H1 (cell line): ENCODE data around the gene DSTN. TPM values are rescaled to one million over a fixed set of nuclear protein-coding genes. Genes with fewer than 3 reads are reported as not detected.

Experiments
- CTCF ChIA-PET: fragments of 300-600 bp; sonication (Branson Sonifier 250); formaldehyde crosslinking; loops from one replicate; lab custom pipeline; 2021; ENCODE audit not compliant: partially characterized antibody; lab: Charles Lee
- POLR2A ChIA-PET: fragments of 300-600 bp; sonication (Branson Sonifier 250); formaldehyde crosslinking; loops from one replicate; lab custom pipeline; 2021; ENCODE audit warnings: inconsistent platforms; ENCODE audit not compliant: partially characterized antibody; lab: Charles Lee
- DNase-seq, 2 experiments: peaks; one replicate each; pipeline versions ENCODE4 v3.0.0 to v3.0.0-alpha.2; 2010 to 2022; ENCODE audit warnings: low spot score in 2 of 2, low read depth in 1 of 2, mixed read lengths in 1 of 2
- FAIRE-seq: peaks from 2 replicates; lab custom pipeline; 2011; peaks lifted over from hg19 to GRCh38; lab: Jason Lieb, UNC
- H2AFZ ChIP-seq: 2 replicates; pipeline ENCODE4 v1.8.1; 2012; ENCODE audit warnings: low read length, inconsistent platforms
- H2AK5ac ChIP-seq: 2 replicates; pipeline ENCODE4 v1.6.1; 2013; ENCODE audit warnings: low read depth, low read length
- H2BK120ac ChIP-seq: replicated peaks from 2 replicates; pipeline ENCODE3; 2013; ENCODE audit warnings: low read depth, low read length, inconsistent platforms
- H2BK12ac ChIP-seq: 2 replicates; pipeline ENCODE4 v1.6.1; 2013; ENCODE audit warnings: low read depth, low read length
- H2BK15ac ChIP-seq: 2 replicates; pipeline ENCODE4 v1.6.1; 2013; ENCODE audit warnings: low read length
- H2BK20ac ChIP-seq: 2 replicates; pipeline ENCODE4 v1.6.1; 2013; ENCODE audit warnings: low read length
- H2BK5ac ChIP-seq: 2 replicates; pipeline ENCODE4 v1.6.1; 2013; ENCODE audit warnings: low read depth, low read length
- H3K14ac ChIP-seq: 2 replicates; pipeline ENCODE4 v1.6.1; 2013; ENCODE audit warnings: inconsistent platforms; ENCODE audit not compliant: insufficient read length
- H3K18ac ChIP-seq: 2 replicates; pipeline ENCODE4 v1.6.1; 2013; ENCODE audit warnings: low read length; ENCODE audit errors: extremely low read depth
- H3K23ac ChIP-seq: 2 replicates; pipeline ENCODE4 v1.6.1; 2013; ENCODE audit warnings: inconsistent platforms; ENCODE audit not compliant: insufficient read length
- H3K23me2 ChIP-seq: 2 replicates; pipeline ENCODE4 v1.6.1; 2013; ENCODE audit warnings: low read depth, low read length
- H3K27ac ChIP-seq: 2 replicates; pipeline ENCODE4 v1.6.1; 2011; ENCODE audit warnings: low read depth, low read length, inconsistent platforms
- H3K27me3 ChIP-seq, 4 experiments: replicated peaks in 1 of 4; 1 replicate in 1 of 4; 2 replicates in 3 of 4; pipeline versions ENCODE4 v1.6.1 to v1.8.1; 2011 to 2013; ENCODE audit warnings: low read length in 3 of 4, mild to moderate bottlenecking in 3 of 4, inconsistent platforms in 2 of 4, mixed read lengths in 2 of 4, moderate library complexity in 1 of 4; ENCODE audit not compliant: control insufficient read depth in 3 of 4, insufficient read depth in 3 of 4; ENCODE audit errors: extremely low read depth in 1 of 4
- H3K36me3 ChIP-seq, 4 experiments: 2 replicates each; pipeline versions ENCODE4 v1.6.1 to v1.8.1; 2011 to 2013; ENCODE audit warnings: mild to moderate bottlenecking in 4 of 4, low read length in 3 of 4, moderate library complexity in 2 of 4, control low read depth in 1 of 4, inconsistent platforms in 1 of 4; ENCODE audit not compliant: insufficient read depth in 4 of 4, control insufficient read depth in 2 of 4
- H3K4ac ChIP-seq: replicated peaks from 2 replicates; pipeline ENCODE3; 2013; ENCODE audit warnings: low read length, low read depth, mixed read lengths, inconsistent platforms; ENCODE audit not compliant: insufficient read length
- H3K4me1 ChIP-seq, 4 experiments: replicated peaks in 1 of 4; 1 replicate in 1 of 4; 2 replicates in 3 of 4; pipeline versions ENCODE4 v1.6.1 to v1.8.1; 2011 to 2013; ENCODE audit warnings: low read length in 3 of 4, inconsistent platforms in 2 of 4, mixed read lengths in 1 of 4; ENCODE audit not compliant: insufficient read depth in 4 of 4, control insufficient read depth in 3 of 4
- H3K4me2 ChIP-seq, 2 experiments: 2 replicates each; pipeline versions ENCODE4 v1.6.1 to v1.8.1; 2011 to 2013; ENCODE audit warnings: low read depth in 2 of 2, low read length in 2 of 2, control low read depth in 1 of 2, inconsistent platforms in 1 of 2, mild to moderate bottlenecking in 1 of 2; ENCODE audit not compliant: insufficient read depth in 1 of 2
- H3K4me3 ChIP-seq, 4 experiments: fragments of 200-600, 300-600 bp in 1 of 4; sonication (generic), shearing (Covaris generic), sonication (Bioruptor Twin) in 1 of 4; 2 replicates each; pipeline versions ENCODE4 v1.5.1 to v1.8.1; 2011 to 2016; ENCODE audit warnings: low read length in 4 of 4, low read depth in 3 of 4, control low read depth in 2 of 4, inconsistent platforms in 2 of 4, mild to moderate bottlenecking in 2 of 4, mixed read lengths in 1 of 4, moderate library complexity in 1 of 4; ENCODE audit not compliant: insufficient read depth in 2 of 4; ENCODE audit errors: extremely low read depth in 1 of 4
- H3K56ac ChIP-seq: replicated peaks from 2 replicates; pipeline ENCODE3; 2013; ENCODE audit warnings: low read depth, mild to moderate bottlenecking, mixed read lengths, low read length, inconsistent platforms; ENCODE audit not compliant: insufficient read length
- H3K79me1 ChIP-seq: 2 replicates; pipeline ENCODE4 v1.6.1; 2013; ENCODE audit warnings: low read depth, low read length, control low read depth
- H3K79me2 ChIP-seq, 2 experiments: 2 replicates each; pipeline versions ENCODE4 v1.6.1 to v1.8.1; 2012 to 2013; ENCODE audit warnings: low read length in 2 of 2, mild to moderate bottlenecking in 2 of 2, inconsistent platforms in 1 of 2; ENCODE audit not compliant: insufficient read depth in 2 of 2, control insufficient read depth in 1 of 2
- H3K9ac ChIP-seq, 4 experiments: replicated peaks in 1 of 4; 1 replicate in 1 of 4; 2 replicates in 3 of 4; pipeline versions ENCODE4 v1.6.1 to v1.8.1; 2011 to 2013; ENCODE audit warnings: low read depth in 3 of 4, low read length in 3 of 4, control low read depth in 2 of 4, mild to moderate bottlenecking in 2 of 4, moderate library complexity in 2 of 4, inconsistent platforms in 1 of 4; ENCODE audit errors: extremely low read depth in 1 of 4
- H3K9me3 ChIP-seq, 2 experiments: 2 replicates each; pipeline versions ENCODE4 v1.6.1 to v1.8.1; 2012 to 2013; ENCODE audit warnings: mild to moderate bottlenecking in 2 of 2, moderate library complexity in 2 of 2, control low read depth in 1 of 2, inconsistent platforms in 1 of 2, low read depth in 1 of 2, low read length in 1 of 2, mixed read lengths in 1 of 2; ENCODE audit not compliant: insufficient read depth in 2 of 2
- H4K20me1 ChIP-seq, 2 experiments: replicated peaks in 1 of 2; 2 replicates each; pipeline versions ENCODE3 to v1.8.1; 2011 to 2013; ENCODE audit warnings: inconsistent platforms in 2 of 2, low read length in 2 of 2, mild to moderate bottlenecking in 1 of 2; ENCODE audit not compliant: insufficient read depth in 2 of 2, control insufficient read depth in 1 of 2
- H4K5ac ChIP-seq: 2 replicates; pipeline ENCODE4 v1.6.1; 2013; ENCODE audit warnings: low read length, low read depth, mixed read lengths, inconsistent platforms; ENCODE audit not compliant: insufficient read length
- H4K8ac ChIP-seq: 2 replicates; pipeline ENCODE4 v1.8.0; 2013; ENCODE audit warnings: mild to moderate bottlenecking, moderate library complexity, low read length, inconsistent platforms; ENCODE audit not compliant: insufficient read depth; ENCODE audit errors: extremely low read depth
- H4K91ac ChIP-seq: replicated peaks from 2 replicates; pipeline ENCODE3; 2013; ENCODE audit warnings: low read length, mixed read lengths, inconsistent platforms; ENCODE audit not compliant: insufficient read length
- CHD1 ChIP-seq: IDR thresholded peaks from 2 replicates; pipeline ENCODE4 v1.6.1; 2012; ENCODE audit warnings: low read depth, low read length, improper control_type of control experiment
- GABPA ChIP-seq: IDR thresholded peaks from 2 replicates; pipeline ENCODE4 v1.6.1; 2011; ENCODE audit warnings: mild to moderate bottlenecking, low read length, moderate library complexity, borderline replicate concordance; ENCODE audit not compliant: insufficient read depth
- PHF8 ChIP-seq: fragments of 200-600 bp; sonication (generic); conservative IDR thresholded peaks from 2 replicates; pipeline ENCODE4 v1.7.1; 2012; ENCODE audit warnings: low read depth, mild to moderate bottlenecking, inconsistent platforms, low read length, moderate library complexity
- RFX5 ChIP-seq: IDR thresholded peaks from 2 replicates; pipeline ENCODE4 v1.6.1; 2011; ENCODE audit warnings: low read depth, low read length, improper control_type of control experiment, borderline replicate concordance
- SP2 ChIP-seq: IDR thresholded peaks from 2 replicates; pipeline ENCODE4 v1.6.1; 2012; ENCODE audit warnings: mild to moderate bottlenecking, low read length, inconsistent platforms
- TAF1 ChIP-seq: IDR thresholded peaks from 2 replicates; pipeline ENCODE4 v1.6.1; 2011; ENCODE audit warnings: mild to moderate bottlenecking, low read depth, low read length
- TBP ChIP-seq: IDR thresholded peaks from 2 replicates; pipeline ENCODE4 v1.6.1; 2011; ENCODE audit warnings: low read depth, low read length, improper control_type of control experiment
- TEAD4 ChIP-seq: IDR thresholded peaks from 2 replicates; pipeline ENCODE4 v1.6.1; 2012; ENCODE audit warnings: low read depth, low read length, inconsistent platforms, mixed read lengths
- ZNF274 ChIP-seq: IDR thresholded peaks from 2 replicates; pipeline ENCODE4 v1.7.0; 2012; ENCODE audit warnings: low read length, borderline replicate concordance; ENCODE audit errors: extremely low read depth
- WGBS, 2 experiments: shearing (Covaris generic) in 1 of 2; methylation state at CpG; one replicate each; pipeline versions ENCODE4 v1.1.6 to v1.1.7; 2013 to 2015; ENCODE audit warnings: low lambda C conversion rate in 2 of 2, mixed read lengths in 2 of 2, inconsistent platforms in 1 of 2, low coverage in 1 of 2, missing lambda C conversion rate in 1 of 2; ENCODE audit not compliant: insufficient replicate concordance in 2 of 2, insufficient coverage in 1 of 2, insufficient read length in 1 of 2; ENCODE audit errors: extremely low coverage in 1 of 2, missing lambda C conversion rate in 1 of 2; 5-methylcytosine and 5-hydroxymethylcytosine counted together
- polyA plus RNA-seq, 7 experiments: library from polyadenylated mRNA; depleted of rRNA in 3 of 7; stranded (reverse) in 5 of 7; unstranded in 2 of 7; fragments of >200 nt in 5 of 7; fragments of 200-250 nt in 2 of 7; gene quantifications; 1 replicate in 5 of 7; 2 replicates in 1 of 7; 4 replicates in 1 of 7; pipeline versions ENCODE4 v1.2.1 to v1.2.3, GENCODE V29; 2011 to 2013; ENCODE audit warnings: missing spikeins in 2 of 7, mixed read lengths in 2 of 7
- total RNA-seq: library from RNA; stranded (reverse); fragmentation: NEBNext Ultra II Directional; extraction: Animal tissue kit (Norgen Biotek cat#: 25700); gene quantifications from 2 replicates; pipeline ENCODE4 v1.2.1, GENCODE V29; 2021
- TF ChIP-seq, protein P1 (sequence below): IDR thresholded peaks from 2 replicates; pipeline ENCODE4 v1.6.1; 2011; ENCODE audit warnings: low read length, improper control_type of control experiment

DSTN gene
- total and polyA plus RNA-seq, 2 of the 8 experiments (the other 6 are each of a cell fraction or from before 2014, with no cell fraction given): 43.3 to 208 TPM

DNA sequence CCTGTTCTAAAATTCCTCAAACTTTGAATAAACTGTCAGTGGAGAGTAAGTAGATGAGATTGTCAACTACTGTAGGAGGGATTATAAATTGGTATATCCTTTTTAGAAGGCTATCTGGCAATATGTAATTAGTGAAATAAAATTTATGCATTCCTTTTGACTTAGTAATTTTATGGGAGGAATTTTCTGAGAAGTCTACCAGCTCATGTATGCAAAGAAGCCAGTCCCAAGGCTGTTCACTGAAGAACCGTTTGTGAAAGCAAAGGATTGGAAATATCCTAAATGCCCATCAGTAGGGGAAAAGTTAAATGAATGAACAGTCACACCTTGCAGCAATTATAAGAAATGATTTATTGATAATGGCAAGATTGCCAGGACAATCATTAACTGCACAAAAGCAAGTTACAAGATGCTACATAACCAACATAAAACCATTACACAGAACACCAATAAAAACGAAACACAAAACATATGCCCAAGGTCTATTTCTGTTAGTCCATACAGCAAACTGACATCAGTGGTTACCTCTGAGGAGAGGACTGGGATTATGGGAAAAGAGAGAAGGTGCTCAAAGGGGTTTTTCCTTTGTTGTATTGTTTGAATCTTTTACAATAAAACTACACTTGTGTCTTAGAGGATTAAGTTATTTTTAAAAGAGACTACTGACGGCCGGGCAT is 4.6 kb upstream of the DSTN start:
- no peak for DNase-seq
- ChIA-PET CTCF (interaction anchor here (1.5 kb wide), 1 partner anchor 53 kb away, joined by 3 read pairs; no protein-coding TSS in a partner anchor), POLR2A (interaction anchor here (0.6 to 0.9 kb wide), 4 partner anchors 12 to 33 kb away, joined by 3 to 7 read pairs (median 4); no protein-coding TSS in a partner anchor)
- no peak overlapping the region for H3K4me2 ChIP-seq
- H4K8ac ChIP-seq: no peak overlapping the region
- H3K23ac ChIP-seq: no peak overlapping the region
- no peak overlapping the region for H4K91ac ChIP-seq
- H3K4me3 ChIP-seq: no peak overlapping the region
- no peaks in the 10 kb centered on the region for H3K36me3 ChIP-seq
- H2BK12ac ChIP-seq: no peak overlapping the region
- no peak overlapping the region for H3K56ac ChIP-seq
- no peak overlapping the region for H2BK120ac ChIP-seq
- peaks cover 5 to 9% (median 7%) of the 10 kb centered on the region in 4 experiments; a peak in 6 of 7 replicates for H3K4me1 ChIP-seq
- H2AFZ ChIP-seq: no peak overlapping the region
- no peaks in the 10 kb centered on the region for H4K20me1 ChIP-seq
- no peak overlapping the region for H3K18ac ChIP-seq
- H3K4ac ChIP-seq: no peak overlapping the region
- no peak for FAIRE-seq
- no peak overlapping the region for H2BK5ac ChIP-seq
- no peak overlapping the region for H2BK15ac ChIP-seq
- 94% methylated on average over 4 of the region's 4 CpGs; no CpG with 5 or more reads in 1 of the 2 experiments for WGBS, 2 experiments
- no peaks in the 10 kb centered on the region for H3K79me1 ChIP-seq
- no peak overlapping the region for H2BK20ac ChIP-seq
- H3K27ac ChIP-seq: no peak overlapping the region
- no peak overlapping the region for H3K9ac ChIP-seq
- no peak overlapping the region for H3K14ac ChIP-seq
- no peak overlapping the region for H2AK5ac ChIP-seq
- no peaks in the 10 kb centered on the region for H3K9me3 ChIP-seq
- no peak overlapping the region for H4K5ac ChIP-seq
- H3K79me2 ChIP-seq: peaks cover 0 to 4% of the 10 kb centered on the region in 2 experiments; a peak in 2 of 4 replicates
- H3K27me3 ChIP-seq: no peaks in the 10 kb centered on the region
- no peaks in the 10 kb centered on the region; the same call in 1 of the 2 replicates for H3K23me2 ChIP-seq
- TF ChIP-seq SP2 (no peak), TBP (no peak), RFX5 (no peak), GABPA (no peak), TAF1 (no peak), PHF8 (no peak), TEAD4 (no peak), CHD1 (no peak), ZNF274 (no peak)
- TF ChIP-seq, protein P1, sequence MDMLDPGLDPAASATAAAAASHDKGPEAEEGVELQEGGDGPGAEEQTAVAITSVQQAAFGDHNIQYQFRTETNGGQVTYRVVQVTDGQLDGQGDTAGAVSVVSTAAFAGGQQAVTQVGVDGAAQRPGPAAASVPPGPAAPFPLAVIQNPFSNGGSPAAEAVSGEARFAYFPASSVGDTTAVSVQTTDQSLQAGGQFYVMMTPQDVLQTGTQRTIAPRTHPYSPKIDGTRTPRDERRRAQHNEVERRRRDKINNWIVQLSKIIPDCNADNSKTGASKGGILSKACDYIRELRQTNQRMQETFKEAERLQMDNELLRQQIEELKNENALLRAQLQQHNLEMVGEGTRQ: no peak
